Stimulated activated CD4-positive, alpha-beta T cell treated with anti-CD3 and anti-CD28 coated beads, Interleukin-1b, Interleukin-23, amount 100 ng/mL, for 48 hours (primary cell): ENCODE measurements around the gene GREB1.
"Not testable (repeated sequence)": the region's sequence is repeated elsewhere in the genome, so short reads cannot be mapped to it uniquely, and the experiment has no call there.

Experiments used
- DNase-seq: peaks from one replicate; pipeline ENCODE4 v3.0.0-alpha.2; 2020

The GREB1 gene

GRCh38 chr2:11640132-11640531 lies 106.3 kb downstream of the GREB1 start:
- no peak for DNase-seq

- DNase-seq = no peak
Observed at GRCh38 chr2:11642972-11643371, 109.1 kb downstream of the GREB1 start.

DNA sequence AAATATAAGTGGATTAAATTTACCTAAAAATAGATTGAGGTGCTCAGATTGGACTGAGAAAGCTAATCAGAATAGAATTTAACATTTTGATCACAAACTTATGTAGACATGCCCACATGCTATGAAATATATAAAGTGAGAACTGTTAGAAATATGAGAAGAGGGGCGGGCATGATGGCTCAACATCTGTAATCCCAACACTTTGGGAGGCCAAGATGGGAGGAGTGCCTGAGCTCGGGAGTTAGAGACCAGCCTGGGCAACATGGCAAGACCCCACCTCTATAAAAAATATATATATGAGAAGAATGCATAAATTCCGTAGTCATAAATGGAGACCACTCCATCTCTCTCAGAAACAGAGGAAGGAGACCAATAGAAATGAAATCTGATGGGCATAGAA lies 110.4 kb downstream of the GREB1 start:
- DNase-seq = no peak

GRCh38 chr2:11646530-11646929 lies 112.7 kb downstream of the GREB1 start:
- no peak for DNase-seq

DNA sequence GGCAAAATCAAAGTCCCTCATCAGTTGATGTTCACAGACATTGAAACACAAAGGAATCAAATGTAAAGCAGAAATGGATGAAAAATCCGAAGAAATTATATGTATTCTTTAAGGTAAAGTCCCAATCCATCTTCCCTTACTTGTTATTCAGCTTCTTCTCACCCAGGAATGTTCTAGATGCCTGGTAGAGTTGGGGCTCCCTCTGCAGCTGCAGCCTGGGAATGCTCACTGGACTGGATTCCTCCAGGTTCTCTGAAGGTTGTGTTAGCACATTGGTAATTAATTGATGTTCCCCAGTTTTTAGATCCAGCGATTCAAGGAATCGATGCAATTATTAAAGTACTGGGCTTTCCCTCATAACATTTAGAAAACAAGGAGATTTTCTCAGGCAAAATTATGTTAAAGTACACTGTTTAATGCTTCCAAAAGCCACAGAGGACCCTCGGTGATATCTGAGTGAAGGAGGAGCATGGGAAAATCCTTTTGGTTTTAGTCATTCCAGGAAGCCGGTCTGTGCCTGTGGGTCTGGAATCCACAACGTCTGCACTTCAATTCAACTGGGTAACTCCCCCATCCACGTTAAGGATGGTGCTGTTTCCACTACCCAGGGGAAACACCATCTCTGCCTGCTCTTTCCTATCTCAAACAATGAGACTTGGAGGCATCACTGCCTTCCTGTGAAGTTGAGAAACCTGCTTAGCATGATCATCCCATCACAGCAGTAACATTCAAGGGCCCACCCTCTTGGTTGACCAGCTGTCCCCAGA lies 114.2 kb downstream of the GREB1 start:
- DNase-seq = no peak

- no peak for DNase-seq
Observed at GRCh38 chr2:11649093-11649492, 115.2 kb downstream of the GREB1 start.

GRCh38 chr2:11651856-11652548 lies 118.2 kb downstream of the GREB1 start:
- no peak for DNase-seq

DNA sequence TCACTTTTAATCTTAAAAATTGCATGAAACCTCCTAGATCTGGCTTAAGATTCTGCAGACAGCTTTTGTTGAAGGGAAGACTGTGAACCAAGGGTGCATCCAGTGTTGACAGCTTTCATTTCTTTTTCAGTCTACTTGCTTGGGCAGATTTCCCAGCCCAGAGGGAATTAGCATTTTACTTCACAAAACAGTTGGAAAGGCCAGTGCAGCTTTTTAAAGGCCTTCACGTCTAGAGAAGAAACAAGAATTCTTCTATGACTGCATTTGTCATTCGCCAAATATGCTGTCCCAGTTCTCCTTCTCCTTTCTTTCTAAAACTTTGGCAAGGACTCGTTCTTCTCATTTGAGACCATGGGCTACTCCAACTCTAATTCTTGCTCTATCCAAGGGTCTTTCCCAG lies 118.7 kb downstream of the GREB1 start:
- DNase-seq = no peak

DNA sequence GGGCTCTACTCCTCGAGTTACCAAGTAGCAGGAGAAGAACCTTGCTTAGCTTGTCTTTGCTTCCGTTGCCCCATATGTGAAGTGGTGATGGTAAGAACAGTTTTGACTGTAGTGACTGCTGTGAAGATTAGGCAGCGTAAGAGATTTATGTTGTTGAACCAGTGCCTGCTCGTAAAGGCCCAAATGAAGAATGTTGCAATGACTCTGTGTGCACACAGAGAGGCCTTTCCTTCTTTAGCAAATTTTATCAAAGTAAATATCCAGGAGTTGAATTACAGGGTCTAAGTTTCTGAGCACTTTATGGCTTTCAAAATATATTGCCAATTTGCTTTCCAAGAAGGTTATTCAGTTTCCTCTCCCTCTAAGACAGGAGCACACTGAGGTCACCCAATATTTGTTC lies 121.7 kb downstream of the GREB1 start:
- DNase-seq = no peak

GRCh38 chr2:11656252-11656651 lies 122.4 kb downstream of the GREB1 start:
- no peak for DNase-seq

- DNase-seq = no peak
Observed at GRCh38 chr2:11656671-11657101, 122.8 kb downstream of the GREB1 start.

GRCh38 chr2:11657195-11657594 lies 123.3 kb downstream of the GREB1 start:
- DNase-seq = no peak

DNA sequence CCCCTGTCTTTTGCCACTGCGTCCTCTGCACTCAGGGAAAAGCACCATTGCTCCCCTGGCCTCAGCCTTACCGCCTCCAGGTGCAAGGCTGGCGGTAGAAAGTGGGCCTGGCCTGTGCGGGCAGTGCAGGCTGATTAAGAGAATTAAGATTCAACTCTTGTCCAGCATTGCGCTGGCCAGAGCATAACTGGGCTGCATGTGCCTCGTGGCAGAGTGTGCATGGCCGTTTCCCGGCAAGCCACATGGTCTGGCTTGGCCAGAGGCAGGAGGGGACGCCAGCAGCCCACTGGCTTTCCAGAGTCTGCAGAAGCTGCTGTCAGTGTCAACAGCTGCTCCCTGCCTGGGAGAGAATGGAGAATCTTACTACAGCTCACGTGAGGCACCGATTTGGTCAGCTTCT lies 123.8 kb downstream of the GREB1 start:
- DNase-seq = no peak

DNA sequence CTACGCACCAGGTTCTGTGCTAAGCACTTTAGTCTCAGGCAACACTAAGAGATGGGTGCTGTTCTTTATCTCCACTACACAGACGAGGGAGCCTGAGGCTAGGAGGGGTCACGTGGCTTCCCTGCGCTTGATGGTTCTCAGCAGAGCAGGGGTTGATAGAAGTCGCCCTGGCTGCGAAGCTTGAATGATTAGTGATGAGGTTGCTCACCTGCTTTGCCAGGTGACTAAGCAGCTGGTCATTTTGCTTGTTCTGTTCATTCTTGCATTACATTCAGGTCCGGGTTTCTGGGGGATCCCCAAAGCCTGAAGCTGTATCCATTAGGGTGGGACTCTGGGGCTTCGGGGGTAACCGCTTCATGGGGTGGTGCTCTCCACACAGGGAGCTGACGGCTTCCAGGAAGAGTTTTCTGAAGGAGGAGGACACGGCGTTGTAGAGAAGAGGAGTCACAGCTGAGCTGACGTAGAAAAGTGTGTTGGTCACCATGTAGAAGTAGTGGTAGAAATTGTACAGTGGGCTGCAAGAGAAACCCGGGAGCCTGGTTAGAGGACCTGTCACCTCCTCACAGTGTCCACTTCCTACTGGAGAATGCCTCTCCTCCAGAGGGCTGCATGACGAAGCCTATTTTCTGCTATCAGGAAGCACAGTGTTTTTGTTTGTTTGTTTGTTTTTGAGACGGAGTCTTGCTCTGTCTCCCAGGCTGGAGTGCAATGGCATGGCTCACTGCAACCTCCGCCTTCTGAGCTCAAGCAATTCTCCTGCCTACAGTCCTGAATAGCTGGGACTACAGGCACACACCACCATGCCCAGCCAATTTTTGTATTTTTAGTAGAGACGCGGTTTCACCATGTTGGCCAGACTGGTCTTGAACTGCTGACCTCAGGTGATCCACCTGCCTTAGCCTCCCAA lies 124.6 kb downstream of the GREB1 start:
- no peak for DNase-seq

- no peak for DNase-seq
Observed at GRCh38 chr2:11659115-11659475, 125.2 kb downstream of the GREB1 start.

GRCh38 chr2:11659851-11660250 lies 126.0 kb downstream of the GREB1 start:
- no peak for DNase-seq

DNA sequence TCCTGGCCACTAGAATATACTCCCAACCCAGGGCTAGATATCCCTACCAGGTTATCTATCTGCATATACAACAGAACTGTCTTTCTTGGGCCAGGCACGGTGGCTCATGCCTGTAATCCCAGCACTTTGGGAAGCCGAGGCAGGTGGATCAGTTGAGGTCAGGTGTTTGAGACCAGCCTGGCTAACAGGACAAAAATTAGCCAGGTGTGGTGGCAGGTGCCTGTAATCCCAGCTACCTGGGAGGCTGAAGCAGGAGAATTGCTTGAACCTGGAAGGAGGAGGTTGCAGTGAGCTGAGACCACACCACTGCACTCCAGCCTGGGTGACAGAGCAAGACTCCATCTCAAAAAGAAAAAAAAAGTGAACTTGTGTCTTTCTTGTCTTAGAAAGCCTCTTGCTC lies 126.6 kb downstream of the GREB1 start:
- not testable (repeated sequence) for DNase-seq

DNA sequence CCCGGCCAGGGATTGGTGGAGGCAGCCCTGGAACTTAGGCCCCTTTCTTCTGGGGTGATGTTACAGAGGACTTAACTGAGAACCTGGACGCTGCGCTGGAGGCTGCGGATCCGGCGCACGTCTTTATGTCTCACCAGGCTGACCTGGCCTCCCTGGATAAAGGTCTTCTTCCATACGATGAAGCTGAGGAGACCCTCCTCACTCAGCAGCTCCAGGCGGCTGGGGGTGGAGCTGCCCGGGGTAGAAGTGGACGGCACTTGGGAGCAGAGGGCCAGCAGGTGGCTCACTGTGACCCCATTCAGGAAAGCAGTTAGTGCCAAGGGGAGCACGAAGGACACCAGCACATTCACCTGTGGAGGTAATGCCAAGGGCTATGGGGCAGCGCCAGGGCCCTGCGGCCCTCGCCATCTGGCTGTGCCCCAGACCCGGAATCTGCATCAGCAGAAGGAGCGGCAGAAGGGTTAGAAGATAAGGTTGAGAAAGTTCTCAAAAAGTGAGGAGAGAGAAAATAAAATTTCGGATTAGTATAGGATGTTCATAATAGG lies 128.1 kb downstream of the GREB1 start:
- no peak for DNase-seq

DNA sequence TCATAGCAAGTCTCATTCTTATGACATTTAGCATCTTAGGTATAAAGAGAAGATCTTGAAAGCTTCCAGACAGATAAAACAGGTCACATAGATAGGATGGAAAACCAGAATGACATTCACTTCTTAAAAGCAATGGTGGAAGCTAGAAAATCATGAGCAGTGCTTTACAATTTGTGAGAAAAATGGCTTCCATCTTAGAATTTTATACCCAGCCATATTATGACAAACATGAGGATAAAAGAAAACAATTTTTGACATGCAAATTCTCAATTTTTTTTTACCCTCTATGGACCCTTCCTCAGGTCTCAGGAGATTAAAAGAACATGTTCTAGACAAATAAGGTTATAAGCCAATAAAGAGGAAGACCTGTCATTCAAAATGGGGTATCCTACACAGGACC lies 129.0 kb downstream of the GREB1 start:
- no peak for DNase-seq

GRCh38 chr2:11663427-11663826 lies 129.6 kb downstream of the GREB1 start:
- no peak for DNase-seq

GRCh38 chr2:11665028-11665427 lies 131.2 kb downstream of the GREB1 start:
- DNase-seq = no peak

- DNase-seq = no peak
Observed at GRCh38 chr2:11665510-11666362, 131.9 kb downstream of the GREB1 start.
